Esophagus muscularis mucosa (tissue), 4 donors: ENCODE measurements around the gene ZNF383. TPM values are rescaled to one million over a fixed set of nuclear protein-coding genes. Genes with fewer than 3 reads are reported as not detected.
"Not testable (repeated sequence)": the region's sequence is repeated elsewhere in the genome, so short reads cannot be mapped to it uniquely, and the experiment has no call there.

Experiments used
- DNase-seq: peaks from one replicate; pipeline ENCODE4 v3.0.0-alpha.2; 2017; ENCODE audit errors: extremely low spot score
- H3K27ac ChIP-seq, 4 donors: fragments of 200-600 bp; sonication (generic); replicated peaks in 1 of 4; 1 replicate in 3 of 4; 2 replicates in 1 of 4; pipeline ENCODE4 v1.5.1; 2016 to 2019; ENCODE audit warnings: mild to moderate bottlenecking in 1 of 4
- H3K27me3 ChIP-seq, 4 donors: fragments of 200-600 bp; sonication (generic); one replicate each; pipeline versions ENCODE4 v1.5.1 to v1.6.0; 2016 to 2019
- H3K36me3 ChIP-seq, 4 donors: fragments of 200-600 bp; sonication (generic); one replicate each; pipeline ENCODE4 v1.5.1; 2016 to 2019
- H3K4me1 ChIP-seq, 4 donors: fragments of 200-600 bp; sonication (generic); one replicate each; pipeline ENCODE4 v1.5.1; 2016 to 2019
- H3K4me3 ChIP-seq, 4 donors: fragments of 200-600 bp; sonication (generic); 1 replicate in 2 of 4; 2 replicates in 2 of 4; pipeline ENCODE4 v1.5.1; 2016 to 2019; ENCODE audit warnings: mild to moderate bottlenecking in 4 of 4, moderate library complexity in 1 of 4
- H3K9me3 ChIP-seq, 4 donors: fragments of 200-600 bp; sonication (generic); 1 replicate in 3 of 4; 2 replicates in 1 of 4; pipeline ENCODE4 v1.5.1; 2016 to 2019
- EP300 ChIP-seq: sonication (generic); formaldehyde crosslinking; IDR thresholded peaks from one replicate; pipeline ENCODE4 v1.6.1; 2017; ENCODE audit warnings: antibody characterized with exemption
- POLR2A ChIP-seq: fragments of 450-650 bp; IDR thresholded peaks from one replicate; pipeline ENCODE4 v1.6.1; 2017; ENCODE audit warnings: antibody characterized with exemption, moderate library complexity, mild to moderate bottlenecking, low read depth
- POLR2AphosphoS5 ChIP-seq, 2 donors: sonication (generic); formaldehyde crosslinking; IDR thresholded peaks; one replicate each; pipeline ENCODE4 v1.6.1; 2017; ENCODE audit warnings: antibody characterized with exemption in 2 of 2
- WGBS: methylation state at CpG from one replicate; pipeline ENCODE4 v1.1.5; 2018; 5-methylcytosine and 5-hydroxymethylcytosine counted together
- intact Hi-C: fragments of 100-400 bp; cut with DNase I; formaldehyde crosslinking; loops from one replicate; pipeline ENCODE4 v1.15.1; 2023
- total RNA-seq, 4 donors: library from RNA; depleted of rRNA; stranded (reverse); fragments of >200 nt; gene quantifications; one replicate each; pipeline versions ENCODE4 v1.1.0 to v1.2.1, GENCODE V29; 2016
- TF ChIP-seq, protein P1 (sequence below), 3 experiments: fragments of 200-600 bp in 2 of 3; fragments of 450-650 bp in 1 of 3; sonication (generic) in 2 of 3; IDR thresholded peaks; one replicate each; pipeline ENCODE4 v1.5.1; 2017 to 2019; ENCODE audit warnings: antibody characterized with exemption in 3 of 3, mild to moderate bottlenecking in 2 of 3, moderate library complexity in 1 of 3

ZNF383 gene
- total RNA-seq, 4 donors from 2014 or later: 9.3 to 11.6 (median 11.2) TPM

GRCh38 chr19:37226248-37226647, 8.2 kb downstream of the ZNF383 start:
- WGBS: 90% methylated on average over 2 of the region's 2 CpGs
- DNase-seq: no peak
- intact Hi-C loops: no loop called here
- no peak overlapping the region for H3K27ac ChIP-seq
- no peak overlapping the region for H3K4me3 ChIP-seq
- TF ChIP-seq POLR2A: no peak
- no peak for TF ChIP-seq EP300
- TF ChIP-seq, protein P1, sequence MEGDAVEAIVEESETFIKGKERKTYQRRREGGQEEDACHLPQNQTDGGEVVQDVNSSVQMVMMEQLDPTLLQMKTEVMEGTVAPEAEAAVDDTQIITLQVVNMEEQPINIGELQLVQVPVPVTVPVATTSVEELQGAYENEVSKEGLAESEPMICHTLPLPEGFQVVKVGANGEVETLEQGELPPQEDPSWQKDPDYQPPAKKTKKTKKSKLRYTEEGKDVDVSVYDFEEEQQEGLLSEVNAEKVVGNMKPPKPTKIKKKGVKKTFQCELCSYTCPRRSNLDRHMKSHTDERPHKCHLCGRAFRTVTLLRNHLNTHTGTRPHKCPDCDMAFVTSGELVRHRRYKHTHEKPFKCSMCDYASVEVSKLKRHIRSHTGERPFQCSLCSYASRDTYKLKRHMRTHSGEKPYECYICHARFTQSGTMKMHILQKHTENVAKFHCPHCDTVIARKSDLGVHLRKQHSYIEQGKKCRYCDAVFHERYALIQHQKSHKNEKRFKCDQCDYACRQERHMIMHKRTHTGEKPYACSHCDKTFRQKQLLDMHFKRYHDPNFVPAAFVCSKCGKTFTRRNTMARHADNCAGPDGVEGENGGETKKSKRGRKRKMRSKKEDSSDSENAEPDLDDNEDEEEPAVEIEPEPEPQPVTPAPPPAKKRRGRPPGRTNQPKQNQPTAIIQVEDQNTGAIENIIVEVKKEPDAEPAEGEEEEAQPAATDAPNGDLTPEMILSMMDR (IDR thresholded peaks at IDR 0.05): no peak
- TF ChIP-seq POLR2AphosphoS5 (IDR thresholded peaks at IDR 0.05): no peak
- peaks cover 0 to 7% (median 0%) of the 10 kb centered on the region in 4 donors for H3K9me3 ChIP-seq
- peaks cover 0 to 3% (median 0%) of the 10 kb centered on the region in 4 donors for H3K4me1 ChIP-seq
- H3K27me3 ChIP-seq: no peaks in the 10 kb centered on the region
- peaks cover 48 to 82% (median 65%) of the 10 kb centered on the region in 4 donors for H3K36me3 ChIP-seq

- no peak overlapping the region for H3K27ac ChIP-seq
- TF ChIP-seq, protein P1 (IDR thresholded peaks at IDR 0.05): peak; percentile 58 to 73 (median 61)
- TF ChIP-seq EP300: no peak
- no peak for TF ChIP-seq POLR2A
- no peaks in the 10 kb centered on the region for H3K4me1 ChIP-seq
- no peak overlapping the region for H3K4me3 ChIP-seq
- H3K27me3 ChIP-seq: no peaks in the 10 kb centered on the region
- WGBS: 48% methylated on average over 12 of the region's 12 CpGs
- no peak for DNase-seq
- peaks cover 64 to 91% (median 76%) of the 10 kb centered on the region in 4 donors for H3K36me3 ChIP-seq
- H3K9me3 ChIP-seq: peaks cover 0 to 11% (median under 1%) of the 10 kb centered on the region in 4 donors
- intact Hi-C loops: no loop called here
Measured at GRCh38 chr19:37227996-37228395, 10.0 kb downstream of the ZNF383 start.

- WGBS: 97% methylated on average over 4 of the region's 4 CpGs
- peaks cover 6 to 96% (median 94%) of the 10 kb centered on the region in 4 donors for H3K9me3 ChIP-seq
- H3K4me3 ChIP-seq: no peak overlapping the region
- intact Hi-C loops: no loop called here
- H3K36me3 ChIP-seq: peaks cover 70 to 83% (median 78%) of the 10 kb centered on the region in 4 donors
- no peak for TF ChIP-seq POLR2A
- TF ChIP-seq POLR2AphosphoS5 (IDR thresholded peaks at IDR 0.05): no peak
- TF ChIP-seq, protein P1 (IDR thresholded peaks at IDR 0.05): no peak
- TF ChIP-seq EP300: no peak
- no peaks in the 10 kb centered on the region for H3K27me3 ChIP-seq
- no peak for DNase-seq
- no peak overlapping the region for H3K27ac ChIP-seq
- H3K4me1 ChIP-seq: no peaks in the 10 kb centered on the region
Measured at GRCh38 chr19:37243206-37243632, 25.2 kb downstream of the ZNF383 start.

DNA sequence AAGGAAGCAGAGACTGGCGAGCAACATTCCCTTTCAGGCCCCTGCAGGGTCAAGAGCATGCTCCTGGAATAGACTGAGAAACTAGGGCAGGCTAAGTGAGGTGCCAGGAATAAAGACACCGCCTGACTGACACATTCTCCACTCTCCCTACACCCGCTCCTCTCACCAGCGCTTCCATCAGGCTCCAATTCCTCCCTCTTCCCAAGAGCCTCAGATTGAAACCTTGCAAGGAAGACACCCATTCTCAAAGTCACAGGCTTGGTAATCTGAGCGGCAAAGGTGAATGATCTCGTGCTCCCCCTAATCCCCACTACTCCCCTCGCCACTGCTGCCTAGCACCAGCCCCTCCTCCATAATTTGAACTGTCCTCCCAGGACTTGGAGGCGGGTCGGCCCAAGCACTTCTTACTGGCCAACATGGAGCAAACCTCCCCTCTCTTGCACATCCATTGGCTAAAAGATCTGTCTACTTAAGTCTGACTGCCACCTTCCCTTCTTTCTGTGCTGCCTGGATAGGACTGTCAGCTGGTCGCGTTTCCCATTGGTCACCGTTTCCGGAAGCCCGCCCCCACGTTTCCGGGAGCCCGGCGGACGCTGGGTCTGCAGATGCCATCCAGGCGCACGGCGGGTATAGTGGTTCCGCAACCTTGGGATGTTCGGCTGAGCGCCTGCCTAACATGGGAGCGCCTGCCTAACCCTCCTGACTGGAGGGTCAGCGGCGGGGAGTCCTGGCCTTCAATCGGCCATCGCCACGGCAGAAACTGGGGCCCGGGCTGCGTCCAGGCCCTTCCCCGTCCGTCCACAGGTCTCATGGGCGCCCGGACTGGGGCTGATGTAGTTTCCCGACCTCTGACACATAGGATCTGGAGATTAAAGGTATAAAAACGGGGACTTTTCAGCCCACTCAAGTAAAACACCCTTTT, 33.6 kb downstream of the ZNF383 start:
- Histone ChIP-seq H3K9me3 (peaks cover 0 to 58% (median 42%) of the 10 kb centered on the region in 4 donors), H3K4me1 (peaks cover 5 to 17% (median 10%) of the 10 kb centered on the region in 4 donors), H3K4me3 (peak overlapping the region; percentile 67 to 85 (median 73)), H3K27ac (peak overlapping the region; percentile 67 to 82 (median 80)), H3K27me3 (no peaks in the 10 kb centered on the region), H3K36me3 (peaks cover 4 to 11% (median 9%) of the 10 kb centered on the region in 4 donors)
- TF ChIP-seq POLR2A: no peak
- TF ChIP-seq POLR2AphosphoS5 (IDR thresholded peaks at IDR 0.05): peak; percentile 78 to 89
- peak; percentile 93 for DNase-seq
- intact Hi-C loops: no loop called here
- 2% methylated on average over 24 of the region's 39 CpGs for WGBS

DNA sequence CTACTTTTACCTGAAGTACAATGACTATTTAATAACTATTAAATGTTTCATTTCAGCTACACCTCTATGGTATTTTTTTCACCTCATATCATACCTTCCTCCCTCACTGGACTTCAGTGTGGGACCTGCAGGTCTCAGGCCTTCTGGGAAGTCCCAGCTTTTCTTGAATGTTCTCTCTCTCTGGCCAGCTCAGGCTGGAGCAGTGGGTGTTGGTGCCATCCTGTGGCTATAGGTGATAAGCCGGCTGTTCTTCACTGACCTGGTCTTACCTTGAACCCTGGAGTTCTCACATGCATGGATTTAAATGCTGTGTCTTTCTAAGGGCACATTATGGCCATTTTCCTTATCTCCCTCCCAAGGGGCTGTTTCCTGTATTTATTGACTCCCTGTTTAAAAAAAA, 45.0 kb downstream of the ZNF383 start:
- DNase-seq, H3K4me1 ChIP-seq, H3K36me3 ChIP-seq, H3K9me3 ChIP-seq, H3K4me3 ChIP-seq, H3K27me3 ChIP-seq, H3K27ac ChIP-seq, intact Hi-C loops: not testable (repeated sequence)
- WGBS: 92% methylated on average over 1 of the region's 1 CpG

DNA sequence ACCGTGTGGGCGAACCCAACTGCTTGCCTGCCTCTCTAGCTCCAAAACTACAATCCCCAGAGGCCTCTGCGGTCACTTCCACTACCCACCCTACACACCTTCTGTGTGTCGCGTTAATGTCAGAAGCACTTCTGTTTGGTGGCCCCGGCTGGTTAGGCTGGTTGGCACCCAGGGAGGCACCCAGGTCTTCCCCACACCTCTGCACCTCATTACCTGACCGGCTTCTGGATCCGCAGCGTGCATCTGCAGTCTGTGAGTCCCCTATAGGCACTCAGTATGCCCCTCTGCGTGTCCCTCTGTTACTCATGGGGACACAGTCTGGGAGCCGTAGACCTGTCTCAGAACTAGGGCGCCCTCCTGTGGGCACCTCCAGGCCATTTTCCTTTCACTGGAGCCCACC, 49.0 kb downstream of the ZNF383 start:
- H3K4me3 ChIP-seq, H3K27me3 ChIP-seq, DNase-seq, H3K27ac ChIP-seq, H3K36me3 ChIP-seq, H3K9me3 ChIP-seq, intact Hi-C loops, H3K4me1 ChIP-seq: not testable (repeated sequence)
- 97% methylated on average over 7 of the region's 12 CpGs for WGBS

- H3K27me3 ChIP-seq, H3K4me3 ChIP-seq, H3K9me3 ChIP-seq, H3K36me3 ChIP-seq, DNase-seq, H3K27ac ChIP-seq, intact Hi-C loops, H3K4me1 ChIP-seq: not testable (repeated sequence)
- 94% methylated on average over 4 of the region's 4 CpGs for WGBS
Measured at GRCh38 chr19:37267755-37268154, 49.7 kb downstream of the ZNF383 start.

GRCh38 chr19:37280656-37281055, 62.6 kb downstream of the ZNF383 start:
- H3K9me3 ChIP-seq, H3K27ac ChIP-seq, H3K27me3 ChIP-seq, DNase-seq, H3K4me3 ChIP-seq, H3K4me1 ChIP-seq, intact Hi-C loops, H3K36me3 ChIP-seq: not testable (repeated sequence)
- 98% methylated on average over 25 of the region's 30 CpGs for WGBS

DNA sequence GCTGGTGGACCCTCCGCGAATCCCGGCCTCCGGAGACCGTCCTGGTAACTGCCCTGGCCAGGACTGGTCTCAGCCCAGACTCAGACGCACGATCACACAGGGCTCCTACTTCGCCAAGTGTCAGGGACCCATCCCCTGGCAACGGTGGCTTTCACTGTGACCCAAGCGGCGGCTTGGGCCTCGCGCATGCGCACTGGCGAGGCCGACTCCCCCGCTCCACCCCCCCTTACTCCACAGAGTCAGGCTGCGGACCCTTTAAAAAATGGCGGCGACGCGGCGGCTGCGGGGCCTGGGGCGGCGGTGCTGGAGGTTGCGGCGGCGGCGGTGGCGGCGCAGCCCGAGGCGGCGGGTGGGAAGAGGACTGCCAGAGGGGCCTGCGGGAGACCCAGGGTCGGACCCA, 66.0 kb downstream of the ZNF383 start:
- H3K4me3 ChIP-seq, H3K27me3 ChIP-seq, H3K9me3 ChIP-seq, H3K36me3 ChIP-seq, H3K4me1 ChIP-seq, DNase-seq, H3K27ac ChIP-seq, intact Hi-C loops: not testable (repeated sequence)
- 96% methylated on average over 5 of the region's 37 CpGs for WGBS
